ENCODE measurements around the gene WDR38.

WDR38 gene, protein sequence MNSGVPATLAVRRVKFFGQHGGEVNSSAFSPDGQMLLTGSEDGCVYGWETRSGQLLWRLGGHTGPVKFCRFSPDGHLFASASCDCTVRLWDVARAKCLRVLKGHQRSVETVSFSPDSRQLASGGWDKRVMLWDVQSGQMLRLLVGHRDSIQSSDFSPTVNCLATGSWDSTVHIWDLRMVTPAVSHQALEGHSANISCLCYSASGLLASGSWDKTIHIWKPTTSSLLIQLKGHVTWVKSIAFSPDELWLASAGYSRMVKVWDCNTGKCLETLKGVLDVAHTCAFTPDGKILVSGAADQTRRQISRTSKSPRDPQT

DNA sequence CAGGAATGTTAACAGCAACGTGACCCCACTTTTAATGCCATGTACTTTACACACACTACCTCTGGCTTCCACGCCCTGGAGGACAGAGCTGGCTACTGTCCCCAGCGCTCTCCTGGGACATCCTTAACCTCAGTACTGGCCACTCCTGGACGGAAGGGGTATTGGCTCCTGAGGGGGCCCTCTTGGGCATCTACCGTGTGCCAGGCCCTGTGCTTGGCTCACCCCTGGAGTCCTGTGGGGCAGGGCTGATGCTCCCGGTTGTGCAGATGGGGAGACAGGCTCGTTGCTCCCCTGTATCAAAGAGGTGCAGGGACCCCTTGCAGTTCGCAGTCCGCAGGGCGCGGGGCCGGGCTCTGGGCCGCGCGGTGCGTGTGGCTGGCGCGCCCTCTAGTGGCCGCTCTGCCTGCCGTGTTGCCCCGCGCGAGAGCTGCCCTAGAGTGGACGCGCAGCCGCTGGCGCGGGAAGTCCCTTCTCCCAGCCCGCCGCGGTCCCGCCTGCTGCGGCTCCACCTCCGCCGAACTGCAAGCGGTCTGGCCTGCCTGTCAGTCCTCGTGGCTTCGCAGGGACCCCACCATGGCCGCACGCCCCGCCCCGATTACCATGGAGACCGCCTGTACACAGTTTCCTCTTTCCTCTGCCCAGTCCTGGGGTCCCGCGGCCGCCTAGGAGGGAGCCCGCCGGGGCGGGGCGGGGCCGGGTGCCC lies at the start of gene WDR38:
TSS of gene WDR38 (plus strand) at position 632 of the 703 bp plus-strand sequence. CDS start 72 bp downstream, outside the sequence.
- peak; percentile 69 for DNase-seq (ENCODE audit: low read depth)

DNA sequence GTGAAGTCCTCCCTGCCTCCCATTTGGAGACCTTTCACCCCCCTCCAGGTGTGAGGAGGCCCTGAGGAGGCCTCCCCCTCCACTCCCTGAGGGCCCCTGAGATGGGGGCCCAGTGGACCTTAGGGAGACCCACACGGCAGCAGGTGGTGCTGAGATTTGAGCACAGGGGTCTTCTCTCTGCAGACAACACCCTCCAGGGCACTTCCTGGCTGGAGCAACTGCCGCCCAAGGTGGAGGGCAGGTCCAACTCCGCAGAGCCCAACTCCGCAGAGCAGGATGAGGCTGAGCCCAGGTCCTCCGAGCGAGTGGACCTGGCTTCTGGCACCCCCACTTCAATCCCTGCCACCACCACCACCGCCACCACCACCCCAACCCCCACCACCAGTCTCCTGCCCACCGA lies 49.3 kb upstream of the WDR38 start:
- no peak for DNase-seq (ENCODE audit: low read depth)

DNA sequence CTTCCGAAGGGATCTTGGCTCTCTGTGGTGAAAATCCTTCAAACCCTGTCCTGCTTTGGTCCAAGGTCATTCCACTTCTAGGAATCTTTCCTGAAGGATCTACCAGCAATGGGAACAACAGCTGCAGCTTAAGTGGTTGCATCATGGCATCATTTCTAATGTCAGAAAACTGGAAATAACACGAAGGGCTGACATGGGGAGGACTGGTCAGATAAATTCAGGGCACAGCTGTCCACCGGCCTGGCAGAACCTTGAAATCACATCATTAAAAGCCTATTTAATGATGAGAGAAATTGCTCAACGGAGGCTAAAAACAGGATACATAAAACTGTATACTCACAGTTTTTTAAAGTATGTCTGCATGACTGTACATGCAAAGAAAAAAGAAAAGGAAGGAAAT lies 48.1 kb upstream of the WDR38 start:
- no peak for DNase-seq (ENCODE audit: low read depth)

DNA sequence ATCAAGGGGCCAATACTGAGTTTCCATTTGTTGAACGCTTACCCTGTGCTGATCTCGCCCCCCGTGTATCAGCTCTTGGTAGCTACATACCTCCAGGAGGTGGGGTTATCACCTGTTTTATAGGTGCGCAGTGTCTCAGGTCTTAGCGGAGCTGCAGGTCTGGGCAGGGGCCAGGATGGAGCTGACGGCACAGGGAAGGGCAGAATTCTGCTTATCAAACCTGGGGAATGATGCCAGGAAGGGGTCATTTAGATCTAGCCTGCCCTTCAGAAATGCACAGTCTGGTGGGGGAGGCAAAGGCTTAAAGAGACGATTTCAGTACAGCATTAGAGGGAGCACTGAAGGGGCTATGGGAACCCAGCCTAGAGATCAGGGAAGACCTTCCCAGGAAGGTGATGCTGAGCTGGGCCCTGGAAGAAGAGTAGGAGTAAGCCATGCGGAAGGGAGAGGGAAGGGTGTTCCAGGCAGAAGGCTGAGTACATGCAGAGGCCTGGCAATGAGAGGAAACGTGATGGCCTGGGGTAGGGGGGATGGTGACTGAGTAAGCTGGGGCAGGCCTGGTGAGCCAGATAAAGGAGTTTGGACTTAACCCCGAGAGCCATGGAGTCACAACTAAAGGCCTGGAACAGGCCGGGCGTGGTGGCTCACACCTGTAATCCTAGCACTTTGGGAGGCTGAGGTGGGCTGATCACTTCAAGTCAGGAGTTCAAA lies 44.9 kb upstream of the WDR38 start:
- no peak for DNase-seq (ENCODE audit: low read depth)

DNA sequence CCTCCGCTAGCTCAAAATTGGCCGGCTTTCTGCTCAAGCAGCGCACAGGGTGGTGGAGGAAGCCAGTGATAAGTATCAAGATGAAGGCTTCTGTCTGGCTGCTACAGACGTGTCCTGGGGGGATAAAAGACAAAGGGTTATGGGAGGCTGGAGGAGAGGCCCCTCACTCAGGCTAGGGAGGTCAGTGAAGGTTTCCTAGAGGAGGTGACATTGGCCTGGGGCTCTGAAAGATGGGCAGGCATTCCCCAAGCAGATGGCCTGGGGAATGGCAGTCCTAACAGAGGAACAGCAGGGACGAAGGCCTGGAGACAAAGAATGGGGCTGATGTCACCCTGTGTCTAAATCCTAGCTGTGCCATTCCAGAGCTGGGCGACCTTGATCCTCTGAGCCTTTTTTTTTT lies 44.0 kb upstream of the WDR38 start:
- DNase-seq (ENCODE audit: low read depth), result no peak

DNA sequence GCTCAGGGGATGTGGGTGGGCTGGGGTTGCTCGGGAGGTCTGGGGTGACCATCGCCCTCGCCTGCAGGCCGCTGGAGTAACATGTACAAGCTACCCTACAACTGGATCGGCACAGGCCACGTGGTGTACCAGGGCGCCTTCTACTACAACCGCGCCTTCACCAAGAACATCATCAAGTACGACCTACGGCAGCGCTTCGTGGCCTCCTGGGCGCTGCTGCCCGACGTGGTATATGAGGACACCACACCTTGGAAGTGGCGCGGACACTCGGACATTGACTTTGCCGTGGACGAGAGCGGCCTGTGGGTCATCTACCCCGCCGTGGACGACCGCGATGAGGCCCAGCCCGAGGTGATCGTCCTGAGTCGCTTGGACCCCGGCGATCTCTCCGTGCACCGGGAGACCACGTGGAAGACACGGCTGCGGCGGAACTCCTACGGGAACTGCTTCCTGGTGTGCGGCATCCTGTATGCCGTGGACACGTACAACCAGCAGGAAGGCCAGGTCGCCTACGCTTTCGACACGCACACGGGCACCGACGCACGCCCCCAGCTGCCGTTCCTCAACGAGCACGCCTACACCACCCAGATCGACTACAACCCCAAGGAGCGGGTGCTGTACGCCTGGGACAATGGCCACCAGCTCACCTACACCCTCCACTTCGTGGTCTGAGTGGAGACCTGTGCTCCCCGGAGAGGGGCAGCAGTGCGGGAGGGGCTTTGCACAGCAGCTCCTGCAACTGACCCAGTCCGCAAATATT lies 43.3 kb upstream of the WDR38 start:
- DNase-seq (ENCODE audit: low read depth), result no peak

DNA sequence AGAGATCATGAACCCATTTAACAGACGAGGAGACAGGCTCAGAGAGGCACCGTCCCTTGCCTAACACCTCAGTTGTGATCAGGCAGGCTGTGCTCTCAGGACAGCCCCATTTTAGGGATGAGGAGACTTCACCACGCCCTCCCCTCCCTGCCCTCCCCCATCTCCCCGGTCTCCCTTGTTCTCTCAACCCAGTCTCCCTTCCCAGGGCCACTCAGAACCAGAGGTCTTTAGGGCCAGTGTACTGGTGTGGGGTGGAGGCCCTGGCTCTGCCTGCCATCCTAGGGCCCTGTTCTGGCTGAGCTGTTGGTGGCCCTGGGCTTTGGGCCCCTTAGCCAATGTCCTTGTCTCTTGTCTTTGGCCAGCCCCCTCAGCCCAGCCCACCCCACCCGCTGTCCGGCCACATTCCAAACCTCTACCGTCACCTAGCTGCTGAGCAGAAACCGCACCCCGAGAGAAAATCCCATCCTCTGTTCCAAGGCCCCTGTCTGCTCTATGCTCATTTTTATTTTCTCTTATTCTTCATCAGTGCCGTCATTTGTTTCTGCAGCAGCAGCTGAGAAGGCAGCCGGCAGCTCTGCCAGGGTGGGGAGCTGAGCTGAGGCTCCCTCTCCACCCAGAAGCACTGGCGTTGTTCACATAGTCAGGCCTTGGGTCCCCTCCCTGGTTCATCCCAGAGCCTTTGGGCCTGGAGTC lies 42.5 kb upstream of the WDR38 start:
- DNase-seq (ENCODE audit: low read depth), result no peak

DNA sequence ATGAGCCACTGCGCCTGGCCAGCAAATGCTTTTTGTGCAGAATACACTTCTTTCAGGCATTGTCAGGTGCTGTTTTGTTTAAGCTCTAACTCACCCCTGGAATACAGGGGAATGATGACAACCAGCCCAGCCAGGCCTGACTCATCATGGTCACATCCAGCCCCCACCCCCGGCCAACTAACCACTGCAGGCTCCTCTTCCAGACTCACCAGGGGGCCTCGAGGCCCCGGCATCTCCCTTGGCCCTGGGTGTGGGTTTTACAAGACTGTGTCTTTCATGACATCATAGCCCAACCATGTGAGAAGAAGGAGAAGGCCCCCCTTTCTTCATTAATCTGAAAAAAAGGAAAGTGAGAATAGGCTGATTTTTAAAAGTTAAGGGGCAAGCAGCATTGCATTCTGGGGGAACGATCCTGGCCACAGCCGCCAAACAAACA lies 40.8 kb upstream of the WDR38 start:
- DNase-seq (ENCODE audit: low read depth), result no peak

DNA sequence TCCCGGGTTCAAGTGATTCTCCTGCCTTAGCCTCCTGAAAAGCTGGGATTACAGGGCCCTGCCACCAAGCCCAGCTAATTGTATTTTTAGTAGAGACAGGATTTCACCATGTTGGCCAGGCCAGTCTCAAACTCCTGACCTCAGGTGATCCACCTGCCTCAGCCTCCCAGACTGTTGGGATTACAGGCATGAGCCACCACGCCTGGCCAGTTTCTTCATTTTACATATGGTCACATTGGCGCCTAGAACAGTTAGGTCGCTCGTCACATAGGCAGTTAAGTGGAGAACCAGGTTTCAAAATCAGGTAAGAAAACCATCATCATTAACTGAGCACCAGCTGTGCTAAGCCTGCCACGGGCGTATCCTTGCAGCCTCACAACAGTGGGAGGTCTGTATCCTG lies 40.2 kb upstream of the WDR38 start:
- DNase-seq (ENCODE audit: low read depth), result no peak

DNA sequence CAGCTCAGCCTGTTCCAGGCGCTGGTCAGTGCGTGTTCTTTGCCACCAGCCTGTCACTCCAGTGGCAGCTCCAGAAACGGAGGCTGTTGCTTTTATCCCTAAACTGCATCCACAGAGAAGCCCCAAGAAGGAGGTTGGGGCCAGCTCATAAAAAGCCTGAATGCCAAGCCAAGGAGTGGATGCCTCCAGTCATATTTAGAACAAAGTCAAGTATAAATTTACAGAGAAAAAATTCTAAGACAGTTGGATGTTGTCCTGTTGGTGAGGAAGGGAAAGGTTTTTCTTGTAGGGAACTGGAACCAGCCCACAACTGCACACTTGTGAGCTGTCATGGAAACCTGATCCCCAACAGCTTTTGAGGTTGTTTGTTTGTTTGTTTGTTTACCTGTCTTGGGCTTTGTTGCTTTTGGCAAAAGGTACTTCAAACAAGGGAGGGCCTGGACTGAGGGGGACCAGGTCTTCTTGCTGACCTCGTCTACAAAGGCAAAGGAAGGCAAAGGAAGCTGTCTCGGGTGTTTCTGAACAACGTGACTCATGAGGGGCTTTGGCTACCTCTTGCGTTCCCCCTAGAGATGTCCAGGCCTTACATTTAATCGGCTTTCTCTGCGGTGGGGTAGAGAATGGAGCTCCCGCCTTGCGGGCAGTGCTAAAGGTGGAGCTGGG lies 39.6 kb upstream of the WDR38 start:
- no peak for DNase-seq (ENCODE audit: low read depth)

DNA sequence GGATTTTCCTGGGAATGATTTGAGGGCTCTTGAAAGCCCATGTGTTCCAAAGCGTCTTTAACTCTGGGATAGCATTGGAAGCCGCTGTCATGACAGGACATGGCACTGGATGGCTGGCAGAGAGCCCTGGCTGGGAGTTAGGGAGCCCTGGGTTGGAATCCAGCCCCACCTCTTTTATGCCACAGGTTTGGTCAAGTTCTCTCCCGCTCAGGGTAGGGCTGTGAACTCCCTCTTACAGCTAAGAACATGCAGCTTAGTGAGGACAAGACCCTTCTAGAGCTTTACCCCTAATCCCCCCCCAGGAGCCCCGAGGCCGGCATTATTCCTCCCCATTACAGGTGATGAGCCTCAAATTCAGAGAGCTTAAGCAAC lies 39.1 kb upstream of the WDR38 start:
- DNase-seq (ENCODE audit: low read depth), result no peak

DNA sequence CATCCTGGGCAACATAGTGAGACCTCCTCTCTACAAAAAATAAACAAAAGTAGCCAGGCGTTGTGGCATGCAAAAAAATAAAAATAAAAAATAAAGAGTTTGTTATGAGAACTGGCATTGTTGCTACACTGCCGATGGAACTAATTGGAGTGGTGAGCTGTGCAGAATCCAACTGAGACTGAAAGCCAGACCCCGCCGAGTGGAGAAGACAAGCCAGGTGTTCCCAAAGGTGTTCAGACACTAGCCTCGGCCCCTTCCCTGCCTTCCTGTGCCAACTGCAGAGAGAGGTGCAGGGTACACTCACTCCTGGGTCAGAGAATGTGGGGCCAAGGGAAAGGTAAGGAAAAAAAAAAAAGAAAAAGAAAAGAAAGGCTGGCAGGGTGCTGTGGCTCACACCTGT lies 37.7 kb upstream of the WDR38 start:
- DNase-seq (ENCODE audit: low read depth), result no peak

DNA sequence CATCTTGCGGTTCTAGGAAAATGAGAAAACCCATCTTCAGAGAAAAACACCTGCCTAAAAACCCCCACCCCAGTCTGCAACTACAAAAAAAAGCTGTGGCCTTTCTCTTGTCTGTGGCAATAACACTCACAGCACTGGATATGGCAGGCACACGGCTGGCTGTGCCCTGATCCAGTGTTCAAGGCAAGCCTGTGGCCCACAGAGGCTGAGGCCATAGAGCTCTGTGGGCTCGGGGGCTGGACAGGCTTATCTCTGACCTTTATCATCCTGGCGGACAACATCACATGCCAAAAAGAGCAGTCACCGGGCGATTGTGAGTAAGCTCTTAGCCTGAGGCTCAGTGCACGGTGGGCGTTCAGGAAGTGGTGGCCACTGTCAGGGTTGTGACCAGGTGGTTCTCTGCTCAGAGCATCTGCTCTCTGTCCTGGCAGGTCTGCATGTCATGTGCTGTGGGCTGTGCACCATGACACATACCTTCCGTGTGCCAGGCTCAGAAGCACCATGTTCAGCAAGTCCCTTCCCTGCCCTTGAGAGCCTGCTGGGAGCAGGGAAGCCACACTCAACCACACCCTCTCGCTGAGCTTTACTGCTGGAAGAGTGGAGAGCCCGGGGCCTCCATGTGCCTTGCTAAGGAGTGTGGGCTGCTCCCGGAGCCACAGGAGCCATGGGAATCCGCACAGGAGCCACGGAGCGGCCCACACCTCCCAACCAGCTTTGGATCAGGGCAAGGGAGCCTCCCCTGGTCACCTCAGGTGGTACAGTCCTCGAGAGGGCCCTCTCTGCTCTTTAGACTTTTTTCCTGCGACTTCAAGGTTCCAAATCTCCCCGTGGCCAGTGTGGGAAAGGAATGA lies 34.6 kb upstream of the WDR38 start:
- no peak for DNase-seq (ENCODE audit: low read depth)

DNA sequence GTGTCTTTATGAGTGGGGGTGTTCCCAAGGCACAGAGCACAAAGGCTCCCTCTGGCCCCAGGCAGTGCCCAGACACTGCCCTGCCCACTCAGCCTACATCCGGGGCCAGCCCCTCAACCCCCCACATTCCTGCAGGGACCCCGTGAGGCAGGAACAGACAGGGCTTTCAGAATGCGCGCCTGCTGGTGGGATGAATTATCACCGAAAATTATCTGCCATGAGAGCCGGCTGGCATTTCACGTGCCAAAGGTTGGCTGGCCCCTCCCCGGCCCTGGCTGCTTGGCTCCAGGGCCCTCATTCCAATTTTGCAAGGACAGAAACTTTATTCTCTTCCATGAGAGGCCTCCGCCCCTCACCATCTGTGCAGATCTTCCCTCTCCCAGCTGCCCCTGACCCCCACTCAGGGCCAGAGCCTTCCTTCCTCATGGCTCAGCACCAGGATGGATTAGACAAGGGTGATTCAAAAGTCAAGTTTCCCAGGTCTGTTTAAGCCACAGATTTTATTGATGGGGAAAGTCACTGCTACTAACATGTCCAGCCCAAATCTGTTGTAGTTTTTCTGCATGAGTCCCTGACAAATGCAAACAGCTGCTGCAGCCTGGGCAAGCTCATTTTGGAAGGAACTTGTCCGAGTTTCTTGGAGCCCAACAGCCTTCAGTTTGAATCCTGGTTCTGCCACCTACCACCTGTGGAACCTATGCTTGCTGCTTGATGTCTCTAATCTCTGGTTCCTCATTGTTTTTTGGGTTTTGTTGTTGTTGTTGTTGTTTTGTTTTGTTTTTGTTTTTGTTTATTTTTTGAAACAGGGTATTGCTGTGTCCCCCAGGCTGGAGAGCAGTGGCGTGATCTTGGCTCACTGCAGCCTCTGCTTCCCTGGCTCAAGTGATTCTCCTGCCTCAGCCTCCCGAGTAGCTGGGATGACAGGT lies 32.3 kb upstream of the WDR38 start:
- DNase-seq (ENCODE audit: low read depth), result no peak

DNA sequence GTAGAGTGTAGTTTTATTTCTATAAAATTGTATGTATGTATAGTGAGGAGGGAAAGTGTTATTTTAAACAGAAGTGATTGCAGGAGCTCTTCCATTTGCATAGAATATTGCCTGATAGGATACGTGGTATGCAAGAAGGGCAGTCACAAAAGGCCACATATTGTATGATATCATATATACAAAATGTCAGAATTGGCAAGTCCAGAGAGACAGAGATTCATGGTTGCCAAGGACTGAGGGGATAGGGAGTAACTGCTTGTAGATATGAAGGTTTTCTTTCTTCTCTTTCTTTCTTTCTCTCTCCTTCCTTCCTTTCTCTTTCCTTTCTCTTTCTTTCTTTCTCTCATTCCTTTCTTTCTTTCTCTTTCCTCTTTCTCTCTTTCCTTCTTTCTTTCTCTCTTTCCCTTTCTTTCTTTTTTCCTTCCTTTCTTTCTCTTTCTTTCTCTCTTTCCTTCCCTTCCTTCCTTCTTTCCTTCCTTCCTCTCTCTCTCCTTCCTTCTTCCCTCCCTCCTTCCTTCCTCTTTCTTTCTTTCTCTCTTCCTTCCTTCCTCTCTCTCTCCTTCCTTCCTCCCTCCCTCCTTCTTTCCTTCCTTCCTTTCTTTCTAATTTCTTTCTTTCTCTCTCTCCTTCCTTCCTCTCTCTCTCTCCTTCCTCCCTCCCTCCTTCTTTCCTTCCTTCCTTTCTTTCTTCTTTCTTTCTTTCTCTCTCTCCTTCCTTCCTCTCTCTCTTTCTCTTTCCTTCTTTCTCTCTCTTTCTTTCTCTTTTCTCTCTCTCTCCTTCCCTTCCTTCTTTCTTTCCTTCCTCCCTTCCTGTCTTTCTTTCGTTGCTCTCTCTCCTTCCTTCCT lies 24.5 kb upstream of the WDR38 start:
- DNase-seq (ENCODE audit: low read depth), result no peak

DNA sequence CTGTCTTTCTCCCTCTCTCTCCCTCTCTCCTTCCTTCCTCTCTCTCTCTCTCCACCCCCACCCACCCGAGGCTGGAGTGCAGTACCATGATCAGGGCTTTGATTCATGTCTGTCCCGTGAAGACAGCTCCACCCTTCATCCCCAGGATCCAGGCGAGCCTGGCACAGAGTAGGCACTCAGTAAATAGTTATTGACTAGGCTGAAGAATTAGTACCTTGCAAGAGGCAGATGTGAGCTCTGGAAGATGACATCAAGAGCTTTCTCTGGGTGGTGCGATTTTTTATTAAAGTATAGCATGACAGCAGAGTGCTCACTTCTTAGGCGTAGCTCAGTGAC lies 24.0 kb upstream of the WDR38 start:
- DNase-seq (ENCODE audit: low read depth), result no peak

DNA sequence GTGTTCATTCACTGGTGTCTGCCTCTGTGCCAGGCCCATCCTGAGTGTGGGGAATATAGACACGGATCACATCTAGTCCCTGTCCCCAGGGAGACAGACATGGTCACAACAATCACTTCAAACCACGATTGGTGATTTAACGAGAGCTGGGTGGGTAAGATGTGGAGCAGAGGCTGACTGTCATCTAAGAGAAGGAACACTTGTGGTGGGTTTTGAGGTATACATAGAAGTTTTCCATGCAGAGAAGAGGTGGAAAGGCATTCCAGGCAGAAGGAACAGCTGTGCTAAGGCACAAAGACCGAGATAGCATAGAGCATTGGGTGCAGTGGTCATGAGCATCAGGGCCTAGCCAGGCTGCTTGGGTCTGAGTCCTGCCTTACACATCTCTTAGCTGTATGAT lies 22.7 kb upstream of the WDR38 start:
- DNase-seq (ENCODE audit: low read depth), result no peak

DNA sequence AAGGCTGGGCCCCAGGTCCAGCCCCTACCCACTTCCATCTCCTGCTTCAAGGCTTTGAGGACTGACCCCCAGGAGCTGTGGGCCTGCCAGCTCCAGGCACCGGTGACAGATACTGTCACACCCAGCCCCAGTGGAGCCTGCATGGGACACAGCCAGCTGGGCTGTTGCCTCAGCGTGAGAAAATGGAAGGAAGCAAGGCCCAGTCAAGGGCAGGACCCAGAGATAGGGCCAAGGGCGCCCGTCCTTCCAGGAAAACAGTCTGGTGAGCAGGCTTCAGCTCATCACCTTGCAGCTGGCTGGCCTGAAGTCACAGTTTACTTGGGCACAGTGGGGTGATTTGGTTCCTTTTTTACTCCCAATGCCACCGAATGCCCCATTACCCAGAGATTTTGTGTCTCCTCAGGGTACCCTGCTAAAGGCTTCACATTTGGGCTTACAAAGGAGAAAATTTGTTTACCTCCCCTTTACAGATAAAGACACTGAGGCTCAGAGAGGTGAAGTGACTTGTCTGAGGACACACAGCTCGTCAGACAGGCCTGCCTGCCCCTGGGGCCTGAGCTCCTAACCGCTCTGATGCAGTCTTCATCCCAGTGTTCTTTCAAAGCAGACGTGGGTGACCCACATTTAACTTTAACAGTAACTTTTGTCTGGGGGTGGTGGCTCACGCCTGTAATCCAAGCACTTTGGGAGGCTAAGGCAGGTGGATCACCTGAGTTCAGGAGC lies 21.5 kb upstream of the WDR38 start:
- no peak for DNase-seq (ENCODE audit: low read depth)
